Uterus (tissue), 2 donors: Measurements from ENCODE around the gene OLFML2A.

Experiments used
- POLR2A ChIP-seq, 2 donors: fragments of 450-650 bp; IDR thresholded peaks; one replicate each; pipeline ENCODE4 v1.6.1; 2016; ENCODE audit warnings: antibody characterized with exemption in 2 of 2, mild to moderate bottlenecking in 1 of 2, moderate library complexity in 1 of 2
- TF ChIP-seq, protein P1 (sequence below), 4 experiments: fragments of 200-600 bp in 2 of 4; fragments of 450-650 bp in 2 of 4; sonication (generic) in 2 of 4; IDR thresholded peaks; one replicate each; pipeline ENCODE4 v1.5.1; 2016 to 2019; ENCODE audit warnings: antibody characterized with exemption in 4 of 4, mild to moderate bottlenecking in 2 of 4, moderate library complexity in 1 of 4

- TF ChIP-seq, protein P1, sequence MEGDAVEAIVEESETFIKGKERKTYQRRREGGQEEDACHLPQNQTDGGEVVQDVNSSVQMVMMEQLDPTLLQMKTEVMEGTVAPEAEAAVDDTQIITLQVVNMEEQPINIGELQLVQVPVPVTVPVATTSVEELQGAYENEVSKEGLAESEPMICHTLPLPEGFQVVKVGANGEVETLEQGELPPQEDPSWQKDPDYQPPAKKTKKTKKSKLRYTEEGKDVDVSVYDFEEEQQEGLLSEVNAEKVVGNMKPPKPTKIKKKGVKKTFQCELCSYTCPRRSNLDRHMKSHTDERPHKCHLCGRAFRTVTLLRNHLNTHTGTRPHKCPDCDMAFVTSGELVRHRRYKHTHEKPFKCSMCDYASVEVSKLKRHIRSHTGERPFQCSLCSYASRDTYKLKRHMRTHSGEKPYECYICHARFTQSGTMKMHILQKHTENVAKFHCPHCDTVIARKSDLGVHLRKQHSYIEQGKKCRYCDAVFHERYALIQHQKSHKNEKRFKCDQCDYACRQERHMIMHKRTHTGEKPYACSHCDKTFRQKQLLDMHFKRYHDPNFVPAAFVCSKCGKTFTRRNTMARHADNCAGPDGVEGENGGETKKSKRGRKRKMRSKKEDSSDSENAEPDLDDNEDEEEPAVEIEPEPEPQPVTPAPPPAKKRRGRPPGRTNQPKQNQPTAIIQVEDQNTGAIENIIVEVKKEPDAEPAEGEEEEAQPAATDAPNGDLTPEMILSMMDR (IDR thresholded peaks at IDR 0.05), result no peak
- no peak for TF ChIP-seq POLR2A (IDR thresholded peaks at IDR 0.05)
These were observed 24.0 kb upstream of the OLFML2A start for GRCh38 chr9:124752967-124753366.
